GM21528 (cell line): ENCODE results near the gene LRMDA.

ENCODE experiments used
- ATAC-seq: cut with Tn5 transposase; IDR thresholded peaks from one replicate; pipeline ENCODE4 v1.9.1; 2021; ENCODE audit warnings: mild to moderate bottlenecking, moderate library complexity; ENCODE audit not compliant: unreplicated experiment, low FRiP score

The LRMDA gene

DNA sequence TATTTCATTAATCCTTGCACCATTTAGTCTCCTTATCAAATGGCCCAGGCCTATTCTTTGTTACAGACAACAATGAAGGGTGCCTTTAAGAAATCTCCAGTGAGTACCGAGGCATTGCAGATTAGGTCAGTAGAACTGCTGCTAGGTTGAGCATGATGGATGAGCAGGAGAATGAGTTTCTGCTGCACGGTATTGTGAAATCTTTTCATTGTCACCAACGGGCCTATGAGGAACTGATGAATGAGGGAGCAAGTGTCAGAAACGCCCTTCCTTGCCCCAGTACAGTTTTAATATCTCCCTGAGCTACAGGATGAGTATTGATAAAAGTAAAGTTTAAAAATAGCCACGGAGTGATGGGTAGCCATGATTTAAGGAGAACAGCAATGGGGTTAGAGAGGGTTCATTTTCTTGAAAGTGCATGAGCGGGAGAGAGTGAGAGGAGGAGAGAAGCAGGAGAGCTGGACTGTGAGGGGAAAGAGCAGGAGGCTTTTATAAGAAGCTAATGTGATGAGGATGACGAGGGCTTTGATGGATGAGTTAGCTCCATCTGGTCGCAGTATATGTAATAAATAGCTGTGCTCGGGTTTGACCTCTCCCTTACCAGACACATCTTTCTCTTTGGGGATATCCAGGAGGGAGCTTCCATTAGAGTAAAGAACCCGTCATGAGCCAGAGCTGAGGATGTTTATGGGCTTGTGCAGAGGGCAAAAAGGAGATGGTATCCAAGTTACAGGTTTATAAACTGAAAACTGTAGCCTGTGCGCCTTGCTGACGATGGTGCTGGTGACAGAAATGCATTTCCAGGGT, 526.1 kb downstream of the LRMDA start:
- ATAC-seq = no peak

DNA sequence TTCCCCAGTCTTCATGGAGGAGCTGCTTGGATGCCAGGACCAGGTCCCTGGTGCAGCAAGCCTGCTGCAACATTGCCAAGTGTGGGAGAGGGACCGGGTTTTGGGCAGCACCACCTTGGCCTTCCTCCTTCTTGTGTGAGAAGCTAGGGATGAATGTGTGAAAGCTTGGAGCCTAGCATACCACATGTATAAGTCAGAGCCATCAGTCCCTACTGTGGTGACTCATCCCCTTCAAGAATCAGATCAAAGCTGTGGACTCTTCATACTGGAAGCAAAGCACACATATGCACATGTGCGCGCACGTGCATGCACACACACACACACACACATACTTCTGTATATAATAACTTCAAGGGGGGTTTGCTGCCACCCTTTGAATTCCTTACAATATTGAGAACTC, 527.8 kb downstream of the LRMDA start:
- ATAC-seq = no peak

DNA sequence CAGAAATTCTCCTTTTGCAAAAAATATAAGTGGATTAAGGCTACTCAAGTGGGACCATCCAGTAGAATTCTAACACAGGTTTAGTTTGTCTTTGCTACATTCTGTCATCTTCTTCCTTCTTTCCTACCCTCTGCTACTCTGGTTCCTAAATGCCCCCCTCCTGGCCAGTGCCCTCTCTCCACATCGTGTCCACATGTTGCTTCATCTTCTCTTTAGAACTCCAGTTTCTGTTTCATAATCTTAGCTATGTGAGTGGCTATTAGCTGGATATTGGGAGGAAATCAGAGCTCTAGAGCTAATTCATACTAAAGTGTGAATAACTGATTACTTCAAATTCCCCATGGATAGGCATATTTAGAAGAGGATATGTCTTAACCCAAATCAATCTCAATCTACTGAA, 528.5 kb downstream of the LRMDA start:
- ATAC-seq = no peak

DNA sequence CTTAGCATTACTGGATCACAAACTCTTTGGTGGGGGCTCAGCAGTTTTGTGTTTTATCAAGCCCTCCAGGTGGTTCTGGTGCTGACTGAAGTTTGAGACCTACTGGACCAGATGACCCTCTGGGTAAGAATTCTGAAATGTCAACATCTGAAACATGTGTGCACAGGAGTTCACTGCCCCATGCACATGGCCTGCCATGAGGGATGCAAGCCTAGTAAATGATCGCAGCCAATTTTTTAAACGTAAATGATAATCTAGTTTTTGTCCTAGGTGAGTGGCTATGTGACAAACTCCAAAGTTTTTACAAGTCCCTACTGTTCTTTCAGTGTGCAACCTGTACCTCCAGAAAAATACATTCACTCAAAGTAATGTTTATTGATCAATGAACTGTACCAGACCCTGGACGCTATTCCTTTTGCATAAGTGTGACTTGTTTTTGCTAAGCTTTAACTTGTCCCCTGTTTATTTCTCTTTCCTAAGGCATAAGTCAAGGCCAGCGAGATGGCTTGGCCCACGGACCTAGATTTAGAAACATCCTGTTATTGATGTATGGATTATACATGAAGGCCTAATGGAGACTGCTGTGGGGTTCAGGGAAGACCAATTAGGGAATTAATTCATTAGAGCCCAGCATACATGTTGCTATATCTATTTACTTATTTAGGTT, 531.1 kb downstream of the LRMDA start:
- ATAC-seq = no peak

DNA sequence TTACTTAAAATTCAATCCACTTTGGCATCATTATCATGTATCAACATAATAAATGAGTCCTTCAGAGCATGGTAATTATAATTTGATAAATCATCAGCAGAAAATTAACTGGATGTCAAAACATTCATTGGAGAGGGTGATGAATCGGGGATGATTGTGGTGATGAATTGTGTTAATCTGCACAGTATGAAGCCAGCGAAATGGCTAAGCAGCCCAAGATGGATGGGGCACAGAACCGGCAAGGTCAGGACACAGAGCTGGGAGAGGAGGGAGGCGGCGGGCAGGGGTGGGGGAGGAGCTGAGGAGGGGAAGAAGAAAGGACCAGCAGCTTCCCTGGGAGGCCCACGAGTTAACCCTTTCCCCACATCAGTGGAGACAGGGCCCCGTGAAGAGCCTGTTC, 536.1 kb downstream of the LRMDA start:
- no peak for ATAC-seq

DNA sequence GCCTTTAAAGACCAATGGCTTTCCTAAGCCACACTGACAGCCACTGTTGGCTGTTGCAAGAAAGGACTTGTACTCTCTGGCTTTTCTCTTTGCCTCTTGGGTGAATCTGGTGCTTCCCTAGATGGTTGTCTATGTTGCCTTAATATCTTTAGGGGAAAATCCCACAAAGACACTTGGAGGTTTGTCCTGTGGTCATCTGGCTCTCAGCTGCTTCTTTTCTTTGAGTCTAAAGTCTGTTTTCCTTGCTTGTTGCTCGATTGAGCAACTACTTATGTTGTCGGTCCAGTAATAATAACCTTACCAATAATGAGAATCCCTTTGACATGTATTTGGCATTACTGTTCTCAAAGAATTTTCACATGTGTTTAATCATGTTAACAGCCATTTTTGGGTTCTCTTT, 537.6 kb downstream of the LRMDA start:
- no peak for ATAC-seq

DNA sequence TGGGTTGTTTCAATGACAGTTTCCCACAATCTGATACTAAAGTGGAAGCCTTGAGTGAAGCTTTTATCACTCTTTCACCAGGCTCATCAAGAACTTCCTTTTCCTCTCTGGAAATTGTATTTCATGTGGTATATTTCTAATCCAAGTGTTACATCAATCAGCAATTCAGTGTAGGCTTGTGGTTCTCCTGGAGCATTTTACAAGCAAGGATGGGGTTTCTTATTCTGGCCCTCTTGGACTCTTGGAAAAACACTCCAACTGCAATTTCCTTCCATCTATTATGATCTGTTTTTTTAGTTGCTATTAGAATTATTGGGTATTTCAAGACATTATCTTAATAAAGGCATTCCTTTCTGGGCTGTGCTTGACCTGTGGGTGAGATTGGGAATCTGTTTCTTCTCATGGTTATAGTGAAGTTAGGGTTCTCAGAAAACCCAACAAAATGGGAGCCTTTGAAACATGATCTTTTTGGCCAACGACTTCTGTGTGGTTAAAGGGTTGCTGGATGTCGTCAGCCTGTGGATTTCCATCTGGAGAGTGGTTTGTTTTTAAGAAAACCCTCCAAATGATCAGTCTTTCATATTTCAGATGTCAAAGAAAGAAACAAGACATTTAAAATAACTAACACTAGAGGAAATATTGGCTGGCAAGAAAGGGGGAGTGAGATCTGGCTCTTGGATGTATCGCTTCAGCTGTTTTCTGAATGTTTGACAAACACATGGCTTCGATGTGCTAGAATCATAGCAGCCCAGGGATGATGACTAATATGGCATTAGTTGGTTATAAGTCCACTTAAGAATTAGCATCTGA, 540.2 kb downstream of the LRMDA start:
- ATAC-seq = no peak

DNA sequence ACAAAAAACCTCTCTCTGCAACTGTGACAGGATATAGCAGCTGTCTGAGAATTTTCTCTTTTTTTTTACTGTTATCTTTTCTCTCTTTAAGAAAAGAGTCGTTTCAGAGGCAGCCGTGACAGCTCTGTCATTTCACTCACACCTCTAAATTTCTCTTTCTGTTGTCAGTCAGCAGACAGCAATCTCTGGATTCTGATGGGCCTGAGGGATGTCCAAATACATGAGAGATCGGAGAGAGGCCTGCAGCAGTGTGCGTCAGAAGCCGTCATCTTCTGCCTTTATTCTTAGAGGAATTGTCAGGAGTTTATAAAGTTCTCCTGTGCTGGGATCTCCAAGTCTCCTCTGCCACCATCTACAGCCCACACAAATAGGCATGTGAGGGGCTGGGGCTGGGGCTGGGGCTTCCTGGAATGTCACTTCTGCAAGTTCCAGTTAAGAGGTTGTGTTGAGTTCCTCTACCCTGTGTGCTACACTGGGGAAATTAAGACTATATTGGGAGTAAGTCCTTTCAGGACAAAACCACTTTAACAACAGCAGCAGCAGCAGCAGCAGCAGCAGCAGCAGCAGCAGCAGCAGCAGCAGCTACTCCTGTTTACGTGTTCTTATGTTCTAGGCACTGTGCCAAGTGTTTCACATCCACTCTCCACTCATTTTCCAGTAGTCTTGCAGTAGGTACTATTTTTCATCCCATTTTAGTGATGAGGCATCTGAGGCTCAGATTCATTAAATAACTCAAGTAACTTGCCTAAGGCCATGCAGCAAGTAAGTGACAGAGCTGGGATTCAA, 541.3 kb downstream of the LRMDA start:
- ATAC-seq = no peak

DNA sequence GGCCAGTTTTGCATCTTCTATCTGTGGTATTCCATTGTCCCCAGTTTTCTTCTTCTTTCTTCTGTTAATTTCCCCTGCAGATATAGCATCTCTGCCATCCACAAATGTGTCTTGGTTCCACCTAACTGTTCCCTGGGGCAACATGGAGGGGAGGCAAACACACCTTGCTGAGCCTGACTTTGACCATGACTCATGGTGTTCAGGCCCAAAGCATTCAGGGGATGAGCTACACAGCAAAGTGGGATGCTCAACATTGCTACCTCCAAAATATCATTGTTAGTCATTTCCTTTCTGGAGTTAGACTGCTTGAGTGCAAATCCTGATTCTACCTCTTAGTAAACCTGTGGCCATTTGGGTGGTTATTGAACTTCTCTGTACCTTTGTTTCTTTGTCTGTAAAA, 542.7 kb downstream of the LRMDA start:
- ATAC-seq = no peak

DNA sequence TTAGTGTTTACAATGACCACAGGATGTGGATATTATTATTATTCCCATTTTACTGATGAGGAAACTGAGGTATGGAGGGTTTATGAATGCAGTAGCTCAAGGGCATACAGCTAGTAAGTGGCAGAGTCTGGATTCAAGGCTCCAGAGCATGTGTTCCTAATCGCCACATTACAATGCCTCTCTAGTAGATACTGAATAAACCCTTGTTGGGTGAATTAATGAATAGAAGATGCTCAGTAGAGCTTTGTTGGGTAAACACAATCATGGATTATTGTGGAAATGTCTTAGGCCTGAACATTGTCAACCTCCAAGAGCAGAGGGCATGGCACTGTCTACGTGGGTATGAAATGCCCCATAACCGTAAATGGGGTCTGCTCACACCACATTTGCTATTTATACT, 545.3 kb downstream of the LRMDA start:
- ATAC-seq = no peak

DNA sequence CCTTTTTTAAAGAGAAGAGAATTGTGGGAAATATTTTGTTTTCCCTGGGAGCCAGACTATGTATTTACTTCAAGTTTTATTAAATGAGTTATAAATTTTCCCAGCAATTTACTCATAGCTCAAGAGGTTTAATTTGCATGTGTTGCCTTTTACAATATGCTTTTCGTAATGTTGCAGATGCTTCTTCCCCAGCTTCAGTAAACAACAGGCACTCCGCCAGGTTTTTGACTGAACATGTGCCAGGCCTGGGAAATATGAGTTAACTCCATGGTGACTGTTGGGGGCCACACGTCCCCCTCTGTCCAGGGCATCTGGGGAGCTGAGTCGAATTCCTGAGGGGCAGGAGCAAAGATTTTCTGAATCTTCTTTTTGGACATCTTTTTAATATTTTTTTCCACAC, 545.7 kb downstream of the LRMDA start:
- no peak for ATAC-seq

DNA sequence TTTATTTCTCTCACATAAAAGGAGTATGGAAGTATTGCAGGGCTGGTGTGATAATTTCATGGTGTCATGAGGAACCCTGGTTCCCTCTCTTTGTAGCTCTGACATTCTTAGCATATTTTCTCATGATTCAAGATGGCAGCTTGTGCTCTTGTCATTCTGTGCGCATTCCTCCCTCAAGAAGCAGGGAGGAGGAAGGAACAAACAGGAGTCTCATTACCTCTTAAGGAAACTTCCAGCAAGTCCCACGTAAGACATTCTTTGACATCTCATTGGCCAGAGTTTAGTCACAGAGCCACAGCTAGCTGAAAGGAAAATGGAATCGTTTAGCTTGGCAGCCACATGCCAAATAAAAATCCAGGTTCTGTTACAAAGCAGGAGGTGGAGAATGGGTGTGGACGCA, 546.8 kb downstream of the LRMDA start:
- no peak for ATAC-seq

DNA sequence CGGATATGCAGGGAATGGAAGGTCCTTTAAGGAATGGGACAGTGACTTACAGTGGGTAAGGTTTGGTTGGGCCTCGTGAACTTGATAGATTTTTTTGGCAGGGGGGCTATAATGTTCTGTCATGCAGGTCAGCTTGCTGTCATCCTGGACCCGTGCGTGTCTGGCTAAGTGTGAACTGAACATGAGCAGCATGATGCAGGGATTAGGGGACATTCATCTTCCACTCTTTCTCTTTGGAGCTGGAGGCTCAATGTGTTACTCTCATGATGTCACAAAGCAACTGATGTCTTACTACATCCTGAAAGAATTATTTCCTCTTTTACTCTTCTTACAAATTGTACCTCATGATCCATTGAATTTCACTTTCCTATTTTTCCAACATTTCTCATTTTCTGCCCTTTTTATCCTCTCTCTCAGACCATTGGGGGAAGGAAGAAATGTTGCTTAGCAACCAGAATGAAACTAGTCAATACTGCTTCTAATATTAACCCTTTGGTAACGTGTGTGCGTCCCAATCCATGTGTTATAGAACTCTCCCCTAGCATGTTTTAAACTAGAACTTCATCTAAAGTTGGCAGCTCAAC, 549.1 kb downstream of the LRMDA start:
- no peak for ATAC-seq

DNA sequence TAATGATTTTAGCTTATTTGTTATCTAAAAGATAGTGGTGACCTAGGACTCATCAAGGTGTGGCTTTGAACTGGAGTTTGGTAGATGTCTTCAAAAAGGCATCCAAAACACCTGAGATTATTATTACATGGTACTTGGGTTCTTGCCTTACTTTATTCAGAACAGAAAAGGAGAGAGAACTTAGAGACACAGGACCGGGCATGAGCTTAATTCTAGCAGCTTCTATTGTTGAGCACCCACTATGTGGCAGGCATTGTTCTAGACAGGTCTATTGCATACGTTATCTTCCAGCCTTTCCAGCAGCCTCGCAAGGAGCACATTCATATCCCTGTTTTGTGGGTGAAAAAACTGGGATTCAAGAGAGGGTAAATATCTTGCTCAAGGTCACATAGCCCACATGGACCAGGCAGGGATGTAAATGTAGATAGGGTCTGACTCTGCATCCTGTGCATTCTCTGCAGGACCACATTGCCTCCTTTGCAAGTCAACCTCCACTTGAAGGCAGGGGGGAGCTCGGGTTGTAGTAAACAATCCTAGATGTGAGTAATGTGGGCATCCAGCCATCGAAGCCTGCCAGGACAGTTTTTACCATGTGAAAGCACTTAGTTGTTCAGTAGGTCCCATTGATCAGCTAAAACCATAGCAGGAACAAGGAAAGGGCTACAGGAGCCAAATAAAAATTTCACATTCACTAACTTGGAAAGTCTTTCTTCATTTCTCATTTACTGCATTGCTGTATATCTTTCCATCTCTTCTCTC, 551.4 kb downstream of the LRMDA start:
- ATAC-seq = no peak

DNA sequence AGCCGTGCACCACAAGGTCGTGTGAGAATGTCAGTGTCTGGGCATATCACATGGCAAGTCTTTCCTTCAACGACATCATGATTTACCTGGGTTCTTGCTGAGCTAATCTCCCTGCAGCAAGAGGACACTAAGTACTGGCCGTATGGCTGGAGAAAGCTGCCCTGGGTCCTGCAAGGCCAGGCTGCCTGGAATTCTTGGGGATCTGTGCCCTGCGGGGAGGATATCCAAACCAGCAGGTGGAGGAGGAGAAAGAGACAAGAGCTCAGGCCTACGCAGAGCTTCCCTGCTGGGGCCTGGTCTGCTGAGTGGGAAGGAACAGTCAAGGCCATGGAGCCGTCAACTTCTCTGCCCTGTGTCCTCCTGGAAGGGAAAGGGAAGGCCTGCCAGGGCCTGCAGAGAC, 552.6 kb downstream of the LRMDA start:
- no peak for ATAC-seq

DNA sequence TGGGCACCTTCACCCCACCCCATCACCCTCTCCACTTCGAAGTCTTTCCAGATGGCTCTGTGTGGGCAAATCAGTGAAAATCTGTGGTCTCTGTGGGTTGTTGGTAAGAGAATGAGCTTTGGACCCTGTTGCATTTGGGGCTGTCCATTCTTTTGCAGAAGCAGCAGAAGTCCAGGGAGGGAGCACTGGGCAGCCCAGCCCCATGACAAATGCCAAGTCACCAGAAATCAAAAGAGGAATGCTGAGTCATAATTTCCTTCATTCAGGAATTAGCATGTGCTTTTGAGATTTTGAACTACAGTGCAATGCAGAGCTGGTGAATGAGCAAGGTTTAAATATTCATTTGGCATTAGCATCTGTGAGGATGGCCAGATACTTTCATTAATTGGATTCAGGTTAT, 556.2 kb downstream of the LRMDA start:
- ATAC-seq = no peak

DNA sequence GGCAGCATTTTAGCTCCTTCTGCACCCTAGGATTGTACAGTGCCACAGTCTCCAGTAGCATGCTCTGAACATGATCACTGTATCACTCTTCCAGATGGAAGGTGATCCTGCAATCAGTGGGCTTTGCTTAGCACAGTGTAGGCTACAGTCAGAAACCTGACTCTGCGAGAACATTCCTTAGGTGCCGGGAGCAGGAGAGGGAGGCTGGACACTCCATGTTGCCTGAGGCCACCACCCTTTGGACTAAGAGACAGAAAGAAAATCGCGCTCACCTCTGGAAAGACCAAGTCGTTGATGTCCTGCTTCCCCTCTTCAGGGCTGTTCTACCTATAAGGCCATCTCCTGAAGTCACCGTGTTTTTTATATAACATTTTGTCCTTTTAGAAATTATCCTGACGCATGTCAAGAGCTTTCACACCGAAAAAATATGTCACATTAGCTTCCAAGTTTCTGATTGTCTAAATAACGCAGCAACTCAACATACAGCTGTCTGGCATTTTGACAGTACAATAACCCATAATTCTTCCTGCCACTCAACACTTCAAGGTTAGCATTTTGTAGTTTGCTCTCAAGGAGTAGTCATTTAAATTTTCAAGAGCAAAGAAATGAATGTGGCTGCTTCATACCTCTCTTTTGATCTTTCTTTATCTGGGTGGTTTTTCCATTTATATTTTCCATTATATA, 563.1 kb downstream of the LRMDA start:
- no peak for ATAC-seq

DNA sequence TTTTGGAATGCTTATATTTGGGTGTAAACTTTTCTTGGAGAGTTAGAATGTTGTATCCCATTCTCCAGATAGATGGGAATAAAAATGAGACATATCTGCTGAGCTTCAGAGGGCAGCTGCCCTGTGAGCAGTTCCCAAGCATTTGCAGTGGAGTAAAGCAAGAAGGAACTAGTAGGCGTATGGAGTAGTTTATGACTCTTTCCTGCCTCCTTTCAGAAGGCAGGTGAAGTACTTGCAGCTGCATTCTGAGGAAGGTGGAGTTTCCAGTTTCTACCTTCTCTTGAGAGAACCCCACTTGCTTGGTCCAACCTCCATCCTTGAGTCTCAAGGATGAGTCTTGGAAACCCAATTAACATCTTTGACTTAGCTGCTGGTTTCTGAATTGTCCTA, 563.6 kb downstream of the LRMDA start:
- no peak for ATAC-seq

DNA sequence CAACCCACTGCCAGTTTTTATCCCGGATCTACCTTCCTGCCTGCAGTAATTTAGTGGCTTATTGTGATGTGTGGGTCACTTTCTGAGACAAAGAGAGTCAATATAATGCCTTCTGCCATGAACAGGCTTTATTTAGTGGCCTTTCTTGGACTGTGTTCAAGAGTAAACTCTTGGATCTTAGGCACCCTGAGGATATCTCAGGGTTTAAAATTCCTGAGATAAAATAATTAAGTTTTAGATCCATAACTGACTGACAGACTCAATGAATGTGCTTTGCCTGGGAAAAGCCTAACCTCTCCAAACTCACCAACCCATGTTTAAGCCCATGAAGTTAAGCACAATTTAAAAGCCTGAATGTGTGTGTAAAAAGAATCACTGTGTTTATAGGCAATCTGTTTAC, 564.3 kb downstream of the LRMDA start:
- ATAC-seq = no peak
